ENCODE data around the gene PRDM16. TPM values are rescaled to one million over a fixed set of nuclear protein-coding genes. Genes with fewer than 3 reads are reported as not detected.

PRDM16 gene
- total RNA-seq, 2 donors from 2014 or later = 0.79 to 6.1 TPM

GRCh38 chr1:3467096-3468036, 398.4 kb downstream of the PRDM16 start:
- Histone ChIP-seq H3K4me3 (no peak overlapping the region), H3K27me3 (no peaks in the 10 kb centered on the region), H3K27ac (no peak overlapping the region), H3K36me3 (no peaks in the 10 kb centered on the region), H3K9ac (ENCODE audit: low read depth in 2 of 2, low read length in 2 of 2) (no peak overlapping the region), H3K9me3 (no peaks in the 10 kb centered on the region), H3K4me1 (no peaks in the 10 kb centered on the region)
- intact Hi-C loops (cut with DNase I) = no loop called here
- no peak for DNase-seq
- TF ChIP-seq CTCF (IDR thresholded peaks at IDR 0.05) = no peak

GRCh38 chr1:3468236-3469103, 399.5 kb downstream of the PRDM16 start:
- no peaks in the 10 kb centered on the region for H3K4me1 ChIP-seq
- H3K36me3 ChIP-seq = no peaks in the 10 kb centered on the region
- H3K9me3 ChIP-seq = no peaks in the 10 kb centered on the region
- H3K27ac ChIP-seq = no peak overlapping the region
- H3K27me3 ChIP-seq = no peaks in the 10 kb centered on the region
- no peak overlapping the region for H3K4me3 ChIP-seq
- TF ChIP-seq CTCF (IDR thresholded peaks at IDR 0.05) = no peak
- DNase-seq = no peak
- H3K9ac ChIP-seq (ENCODE audit: low read depth in 2 of 2, low read length in 2 of 2) = no peak overlapping the region
- intact Hi-C loops (cut with DNase I) = no loop called here

- no peaks in the 10 kb centered on the region for H3K36me3 ChIP-seq
- H3K4me3 ChIP-seq = no peak overlapping the region
- DNase-seq = no peak
- no peak overlapping the region for H3K9ac ChIP-seq (ENCODE audit: low read depth in 2 of 2, low read length in 2 of 2)
- H3K4me1 ChIP-seq = no peaks in the 10 kb centered on the region
- H3K27me3 ChIP-seq = no peaks in the 10 kb centered on the region
- H3K27ac ChIP-seq = no peak overlapping the region
- intact Hi-C loops (cut with DNase I) = no loop called here
- H3K9me3 ChIP-seq = no peaks in the 10 kb centered on the region
- TF ChIP-seq CTCF (IDR thresholded peaks at IDR 0.05) = no peak
Observed at GRCh38 chr1:3469104-3469848, 400.3 kb downstream of the PRDM16 start.

- no peaks in the 10 kb centered on the region for H3K36me3 ChIP-seq
- H3K9ac ChIP-seq (ENCODE audit: low read depth in 2 of 2, low read length in 2 of 2) = no peak overlapping the region
- no peaks in the 10 kb centered on the region for H3K27me3 ChIP-seq
- no peak overlapping the region for H3K4me3 ChIP-seq
- no peaks in the 10 kb centered on the region for H3K4me1 ChIP-seq
- H3K27ac ChIP-seq = no peak overlapping the region
- no peak for DNase-seq
- no peak for TF ChIP-seq CTCF (IDR thresholded peaks at IDR 0.05)
- H3K9me3 ChIP-seq = no peaks in the 10 kb centered on the region
- intact Hi-C loops (cut with DNase I) = no loop called here
Observed at GRCh38 chr1:3469849-3470649, 401.0 kb downstream of the PRDM16 start.

Data from colonic mucosa (tissue), 4 donors.